Measurements from ENCODE around the gene RECK.
"Not testable (repeated sequence)": the region's sequence is repeated elsewhere in the genome, so short reads cannot be mapped to it uniquely, and the experiment has no call there.

RECK gene

DNA sequence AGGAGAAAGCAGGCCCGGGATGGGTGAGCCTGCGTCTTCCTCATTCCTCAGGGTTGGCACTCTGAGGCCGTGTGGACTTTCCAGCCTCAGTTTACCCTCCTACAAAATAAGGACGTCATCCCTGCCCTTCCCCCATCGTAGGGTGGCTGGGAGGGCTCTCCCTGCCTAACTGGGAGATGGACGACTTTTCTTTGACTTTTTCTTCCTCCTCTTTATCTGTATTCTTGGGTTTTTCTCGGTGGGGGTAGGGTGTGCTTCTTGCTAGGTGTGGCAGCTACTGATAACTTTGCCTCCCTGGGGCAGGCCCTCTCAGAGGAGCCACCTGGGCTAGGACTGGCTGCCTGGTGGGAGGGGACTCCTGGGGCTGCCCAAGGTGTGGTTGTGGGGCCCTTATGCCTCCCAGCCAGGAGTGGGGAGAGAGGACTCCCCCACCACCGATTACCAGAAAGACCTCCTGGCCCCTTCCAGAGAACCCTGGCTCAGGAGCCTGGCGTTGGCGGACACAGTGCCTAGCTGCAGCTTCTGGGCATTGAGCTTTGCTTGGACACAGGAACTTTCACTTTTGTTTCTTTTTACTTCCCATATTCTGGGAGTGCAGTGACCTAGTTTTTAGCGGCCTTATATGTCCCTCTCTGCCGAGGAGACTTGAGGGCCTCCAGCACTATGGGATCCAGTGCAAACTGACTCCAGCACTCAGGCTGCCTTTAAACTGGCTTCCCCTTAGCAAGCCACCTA is 106.0 kb downstream of the RECK start:
- DNase-seq: no peak

DNA sequence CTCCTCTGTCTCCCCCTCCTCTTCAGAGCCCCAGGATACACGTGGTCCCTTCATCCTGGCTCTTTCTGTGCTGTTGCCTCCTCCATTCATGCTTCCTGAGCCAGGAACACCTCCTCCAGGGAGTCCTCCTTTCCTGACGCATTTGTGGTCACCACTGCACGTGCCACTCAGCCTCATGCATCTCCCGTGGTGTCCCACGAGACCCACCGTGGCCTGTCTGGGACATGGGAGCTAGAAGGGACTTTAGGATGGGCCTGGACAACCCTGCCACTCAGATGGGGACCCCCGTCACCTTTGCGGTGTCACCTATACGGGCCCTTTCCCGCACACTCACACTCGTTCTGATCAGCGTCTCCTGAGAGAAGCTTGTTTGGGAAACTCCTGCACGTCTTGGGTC is 106.5 kb downstream of the RECK start:
- DNase-seq: no peak

DNA sequence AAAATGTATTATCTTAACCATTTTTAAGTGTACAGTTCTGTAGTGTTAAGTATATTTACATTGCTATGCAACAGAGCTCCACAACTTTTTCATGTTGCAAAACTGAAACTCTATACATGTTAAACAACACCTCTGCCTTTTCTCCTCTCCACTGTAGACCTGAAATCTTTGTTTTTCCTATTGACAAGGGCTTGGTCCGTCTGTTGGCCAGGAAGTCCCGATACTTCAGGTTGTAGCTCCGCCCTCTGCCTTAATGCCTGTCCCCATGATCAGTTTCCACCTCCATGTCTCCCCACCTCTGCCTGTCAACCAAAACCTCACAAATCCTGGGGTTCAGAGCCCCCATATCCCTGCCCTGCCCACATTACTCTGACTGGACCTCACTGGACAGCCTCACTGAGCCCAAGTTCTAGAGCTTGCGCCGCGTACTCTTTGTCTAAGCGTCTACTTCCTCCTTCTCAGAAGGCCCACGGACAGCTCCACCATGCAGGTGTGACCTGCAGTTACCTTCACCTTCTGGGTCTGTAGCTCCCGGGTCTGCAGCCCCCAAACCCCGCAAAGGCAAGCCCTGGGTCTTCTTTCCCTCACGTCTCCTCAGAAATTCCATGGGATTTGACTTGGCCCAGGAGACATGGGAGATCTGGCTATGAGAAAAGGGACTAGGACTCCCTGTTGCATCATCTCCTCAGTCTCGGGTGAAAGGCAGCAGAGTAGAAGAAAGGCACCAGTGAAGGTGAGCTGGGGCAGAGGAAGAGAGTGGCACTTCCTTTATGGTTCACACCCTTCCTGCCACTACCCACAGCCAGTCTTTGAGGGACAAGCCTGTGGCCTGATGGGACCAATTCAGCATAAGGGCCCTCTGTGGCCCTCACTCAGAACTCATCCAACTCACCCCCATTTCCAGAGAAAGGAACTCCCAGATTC is 107.9 kb downstream of the RECK start:
- DNase-seq: peak; percentile 22

DNA sequence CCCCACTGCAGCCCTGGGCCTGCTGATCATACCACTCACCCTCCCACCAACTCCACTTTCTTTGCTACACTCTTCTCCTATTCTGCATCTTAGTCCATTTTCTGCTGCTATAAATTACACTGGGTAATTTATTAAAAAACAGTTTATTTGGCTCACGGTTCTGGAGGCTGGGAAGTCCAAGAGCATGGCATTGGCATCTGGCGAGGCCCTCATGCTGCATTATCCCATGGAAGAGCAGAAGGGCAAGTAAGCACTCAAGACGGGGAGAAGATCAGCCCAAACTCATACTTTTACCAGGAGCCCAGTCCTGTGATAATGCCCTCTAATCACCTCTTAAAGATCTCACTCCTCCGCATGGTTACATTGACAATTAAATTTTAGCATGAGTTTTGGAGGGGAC is 109.3 kb downstream of the RECK start:
- DNase-seq: no peak

DNA sequence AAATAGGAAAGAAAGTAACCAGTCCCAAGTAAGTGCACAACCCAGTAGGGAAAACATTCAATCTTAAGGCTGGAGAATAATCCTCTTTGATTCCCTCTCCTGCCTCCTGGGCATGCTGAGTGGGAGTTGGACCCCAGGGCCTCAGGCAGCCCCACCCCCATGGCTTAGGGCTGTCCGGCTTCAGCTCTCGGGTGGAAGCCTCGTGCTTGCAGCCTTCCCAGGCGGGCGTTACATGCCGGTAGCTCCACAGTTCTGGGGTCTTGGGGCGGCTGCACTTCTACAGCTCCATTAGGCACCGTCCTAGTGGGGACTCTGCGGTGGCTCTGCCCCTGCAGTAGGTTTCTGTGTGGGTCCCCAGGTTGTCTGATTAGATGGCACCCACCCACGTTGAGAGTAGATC is 109.9 kb downstream of the RECK start:
- no peak for DNase-seq

DNA sequence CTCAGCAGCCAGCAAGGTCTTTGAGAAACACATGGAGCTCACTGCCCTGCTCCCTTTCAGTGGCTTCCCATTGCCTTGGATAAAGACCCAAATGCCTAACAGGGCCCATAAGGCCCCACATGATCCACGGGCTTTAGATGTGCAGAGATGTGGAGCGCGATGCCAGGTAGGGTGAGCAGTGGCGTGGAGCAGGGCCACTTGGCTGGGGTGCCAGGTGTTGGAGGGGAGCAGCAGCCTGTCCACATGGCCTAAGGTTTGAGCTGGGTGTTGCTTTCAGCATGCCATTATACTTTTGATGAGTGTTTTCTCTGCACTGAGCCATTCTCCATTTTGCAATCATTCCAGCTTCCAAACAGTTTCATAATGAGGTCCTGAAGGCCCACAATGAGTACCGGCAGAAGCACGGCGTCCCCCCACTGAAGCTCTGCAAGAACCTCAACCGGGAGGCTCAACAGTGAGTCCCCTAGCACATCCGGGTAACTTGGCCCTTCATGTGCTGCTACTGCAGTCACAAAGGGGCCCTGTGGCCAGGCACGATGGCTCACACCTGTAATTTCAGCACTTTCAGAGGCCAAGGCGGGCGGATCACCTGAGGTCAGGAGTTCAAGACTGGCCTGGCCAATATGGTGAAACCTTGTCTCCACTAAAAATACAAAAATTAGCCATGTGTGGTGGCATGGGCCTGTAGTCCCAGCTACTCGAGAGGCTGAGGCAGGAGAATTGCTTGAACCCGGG is 110.9 kb downstream of the RECK start:
- DNase-seq: no peak

DNA sequence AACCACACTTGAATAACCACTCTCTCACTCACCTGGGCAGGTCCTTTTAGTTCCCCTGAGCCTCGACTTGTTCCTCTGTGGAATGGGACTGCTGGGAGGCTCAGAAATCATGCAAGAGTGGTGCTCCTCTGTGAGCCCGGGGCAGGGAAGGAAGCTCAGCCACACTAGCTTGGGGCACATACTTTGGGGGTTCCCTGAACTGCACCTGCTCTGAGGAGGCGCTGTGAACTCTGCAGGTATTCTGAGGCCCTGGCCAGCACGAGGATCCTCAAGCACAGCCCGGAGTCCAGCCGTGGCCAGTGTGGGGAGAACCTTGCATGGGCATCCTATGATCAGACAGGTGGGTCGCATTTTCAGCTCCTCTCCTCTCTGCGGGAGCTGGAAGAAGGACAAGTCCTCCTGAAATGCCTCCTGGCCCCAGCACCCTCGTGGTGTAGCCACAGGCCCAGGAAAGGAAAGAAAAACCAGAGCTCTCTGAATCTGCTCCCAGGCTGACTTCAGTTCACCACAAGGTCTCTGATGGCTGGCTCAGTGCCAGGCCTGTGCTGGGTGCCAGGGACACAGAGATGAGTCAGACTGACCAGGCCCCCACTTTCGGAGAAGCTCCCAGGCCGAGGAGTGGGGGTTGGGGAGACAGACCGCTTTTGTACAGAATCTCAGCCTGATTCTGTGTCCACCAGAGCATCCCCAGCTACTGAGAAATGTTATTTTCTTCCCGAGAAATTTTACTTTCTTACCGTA is 111.8 kb downstream of the RECK start:
- DNase-seq: peak; percentile 4

DNA sequence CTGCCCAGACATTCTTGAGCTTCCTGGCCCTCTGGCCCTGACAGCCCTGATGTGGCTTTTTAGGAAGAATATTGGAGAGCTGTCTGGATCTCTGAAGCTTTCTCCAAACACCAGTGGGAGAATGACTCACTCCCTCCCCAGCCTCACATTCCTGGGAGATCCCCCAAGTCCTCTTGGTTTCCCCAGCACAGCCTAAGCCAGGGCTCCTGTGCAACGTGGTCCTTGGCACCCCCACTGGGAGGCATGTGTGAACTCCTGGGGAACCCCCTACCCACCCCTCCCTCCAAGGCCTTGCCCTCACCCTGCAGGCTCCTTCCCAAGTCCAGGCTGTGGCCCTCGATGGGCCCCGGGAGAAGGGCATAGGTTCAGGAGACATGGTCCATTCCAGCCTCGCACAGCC is 112.5 kb downstream of the RECK start:
- no peak for DNase-seq

DNA sequence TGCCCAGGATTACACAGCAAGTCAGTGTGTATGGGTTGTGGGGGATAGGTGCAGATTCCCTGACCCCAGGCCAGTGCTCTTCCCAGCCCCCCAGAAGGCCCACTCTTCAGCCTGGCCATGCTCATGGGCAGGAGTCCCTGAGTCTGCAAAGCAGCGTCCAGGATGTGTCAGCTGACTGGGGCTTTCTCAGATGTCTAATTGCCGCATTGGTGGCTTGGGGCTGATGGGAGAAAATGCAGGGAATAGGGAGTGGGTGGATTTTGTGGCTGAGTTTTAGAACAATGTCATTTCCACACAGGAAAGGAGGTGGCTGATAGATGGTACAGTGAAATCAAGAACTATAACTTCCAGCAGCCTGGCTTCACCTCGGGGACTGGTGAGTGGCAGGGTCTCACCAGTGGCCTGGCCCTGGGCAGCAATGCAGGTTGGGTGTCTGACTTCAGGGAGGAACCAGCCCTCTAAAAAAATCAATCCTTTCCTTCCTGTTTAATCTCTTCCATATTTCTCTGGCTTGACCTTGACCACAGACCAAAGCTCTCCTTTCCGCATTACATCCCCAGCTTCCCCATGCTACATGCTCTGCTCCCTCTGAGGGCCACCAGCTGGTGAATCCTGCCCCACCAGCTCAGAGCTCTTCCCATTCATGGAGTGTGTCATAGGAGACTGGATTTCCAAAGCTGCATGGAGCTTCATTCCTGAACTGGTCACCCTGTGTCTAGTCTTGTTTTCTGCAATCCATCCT is 114.0 kb downstream of the RECK start:
- DNase-seq: no peak

DNA sequence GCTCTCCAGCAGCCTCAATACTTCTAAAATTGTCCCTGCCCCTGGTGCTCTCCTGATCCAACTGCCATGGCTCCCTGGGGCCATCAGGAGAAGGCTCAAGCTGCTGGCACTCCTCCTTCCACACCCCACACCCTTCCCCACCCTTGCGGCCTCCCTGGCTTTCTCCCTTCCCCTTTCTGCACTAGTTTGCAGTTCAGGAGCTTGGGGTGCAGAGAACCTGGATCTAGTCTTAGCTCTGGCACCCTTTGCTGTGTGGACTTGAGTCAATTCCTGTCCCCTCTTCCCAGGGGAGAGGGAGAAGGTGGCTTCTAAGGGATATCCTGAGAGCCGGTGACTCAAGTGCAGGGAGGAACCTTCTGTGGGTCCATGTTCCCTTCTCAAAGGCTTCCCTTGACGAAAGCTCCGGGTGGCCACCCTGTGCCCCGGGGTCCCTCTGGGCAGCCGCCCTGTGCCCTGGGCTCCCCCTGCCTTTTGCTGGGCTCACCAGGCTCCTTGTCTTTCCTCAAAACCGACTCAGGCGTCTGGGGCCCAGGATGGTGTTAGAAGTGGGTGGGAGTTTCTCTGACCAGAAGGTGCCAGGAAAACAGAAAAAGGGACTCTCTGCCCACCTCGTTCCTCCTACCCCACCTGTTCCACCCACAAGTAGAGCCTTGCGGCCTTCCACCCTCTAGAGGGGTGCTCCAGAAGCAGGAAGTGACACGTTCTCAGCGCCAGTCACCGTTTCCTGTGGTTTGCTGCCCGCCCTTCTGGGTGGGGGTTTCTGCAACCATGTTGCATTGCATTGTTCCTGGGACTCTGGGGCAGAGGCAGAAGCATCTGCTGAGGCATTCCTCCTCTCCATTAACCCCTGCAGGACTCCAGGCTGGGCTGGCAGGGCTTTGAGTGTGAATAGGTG is 114.8 kb downstream of the RECK start:
- DNase-seq: no peak

DNA sequence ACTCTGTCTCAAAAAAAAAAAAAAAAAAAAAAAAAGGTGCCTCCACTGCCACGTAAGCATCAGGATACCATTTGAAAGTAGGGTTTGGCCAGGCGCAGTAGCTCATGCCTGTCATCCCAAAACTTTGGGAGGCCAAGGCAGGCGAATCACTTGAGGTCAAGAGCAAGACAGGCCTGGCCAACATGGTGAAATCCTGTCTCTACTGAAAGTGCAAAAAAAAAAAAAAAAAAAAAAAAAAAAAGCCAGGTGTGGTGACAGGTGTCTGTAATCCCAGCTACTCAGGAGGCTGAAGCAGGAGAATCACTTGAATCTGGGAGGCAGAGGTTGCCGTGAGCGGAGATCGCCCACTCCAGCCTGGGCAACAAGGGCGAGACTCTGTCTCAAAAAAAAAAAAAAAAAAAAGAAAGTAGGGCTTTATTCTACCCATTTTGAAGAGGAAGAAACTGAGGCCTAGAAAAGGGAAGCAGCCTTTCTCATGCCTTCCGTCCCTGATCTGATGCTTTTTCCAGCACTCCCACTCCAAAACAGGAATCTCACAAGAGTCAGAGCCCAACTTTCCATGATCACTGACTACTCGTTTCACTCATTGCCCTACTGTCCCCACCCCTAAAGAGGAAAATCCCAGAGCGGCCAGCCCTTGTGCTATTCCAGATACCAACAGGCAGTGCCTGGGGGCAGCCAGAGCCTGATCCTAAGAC is 116.2 kb downstream of the RECK start:
- no peak for DNase-seq

DNA sequence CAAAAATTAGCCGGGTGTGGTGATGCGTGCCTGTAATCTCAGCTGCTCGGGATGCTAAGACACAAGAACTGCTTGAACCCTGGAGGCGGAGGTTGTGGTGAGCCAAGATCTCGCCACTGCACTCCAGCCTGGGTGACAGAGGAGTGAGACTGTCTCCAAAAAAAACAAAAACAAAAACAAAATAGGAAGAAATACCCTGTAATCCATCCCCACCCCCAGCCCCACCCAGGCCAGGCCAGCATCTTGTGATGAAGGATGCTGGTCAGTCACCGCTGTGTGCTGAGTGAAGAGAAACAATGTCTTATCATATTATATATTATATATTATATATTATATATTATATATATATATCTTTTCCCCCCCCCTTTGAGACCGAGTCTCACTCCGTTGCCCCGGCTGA is 117.0 kb downstream of the RECK start:
- no peak for DNase-seq

DNA sequence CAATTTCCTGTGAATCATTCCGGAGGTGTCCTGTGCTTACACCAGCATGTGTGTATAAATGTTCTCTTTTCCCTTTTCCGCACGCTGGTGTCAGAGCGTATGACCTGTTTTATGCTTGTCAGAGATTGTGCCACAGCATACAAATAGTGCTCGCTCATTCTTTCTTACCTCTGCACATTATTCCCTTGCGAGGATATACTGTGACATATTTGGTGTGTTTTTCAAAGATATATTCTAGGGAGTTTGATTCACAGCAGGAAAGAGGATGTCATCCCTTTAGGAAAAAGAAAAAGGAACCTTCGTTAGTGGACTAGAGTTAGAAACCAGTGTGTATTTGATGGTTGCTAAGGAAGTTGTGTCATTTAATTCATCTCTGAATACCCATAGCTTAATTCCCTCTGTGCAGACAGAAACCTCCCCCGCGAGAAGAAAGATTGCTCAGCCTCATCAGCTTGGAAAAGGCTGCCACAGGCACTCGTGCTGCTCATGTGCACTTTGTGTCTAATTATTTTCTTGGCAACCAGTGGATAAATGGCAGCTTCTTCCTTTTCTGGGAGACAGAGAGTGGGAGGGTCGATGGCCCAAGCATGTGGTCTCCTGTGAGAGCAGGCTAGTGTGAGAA is 117.7 kb downstream of the RECK start:
- DNase-seq: no peak

DNA sequence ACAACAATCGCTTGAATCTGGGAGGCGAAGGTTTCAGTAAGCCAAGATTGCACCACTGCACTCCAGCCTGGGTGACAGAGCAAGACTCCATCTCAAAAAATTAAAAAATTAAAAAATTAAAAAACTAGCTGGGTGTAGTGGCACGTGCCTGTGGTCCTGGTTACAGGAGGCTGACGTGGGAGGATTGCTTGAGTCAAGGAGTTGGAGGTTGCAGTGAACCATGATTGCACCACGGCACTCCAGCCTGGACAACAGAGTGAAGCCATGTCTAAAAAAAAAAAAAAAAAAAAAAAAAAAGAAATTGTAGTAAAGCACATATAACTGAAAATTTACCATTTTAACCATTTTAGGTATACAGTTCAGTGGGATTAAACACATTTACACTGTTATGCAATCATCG is 119.4 kb downstream of the RECK start:
- no peak for DNase-seq

DNA sequence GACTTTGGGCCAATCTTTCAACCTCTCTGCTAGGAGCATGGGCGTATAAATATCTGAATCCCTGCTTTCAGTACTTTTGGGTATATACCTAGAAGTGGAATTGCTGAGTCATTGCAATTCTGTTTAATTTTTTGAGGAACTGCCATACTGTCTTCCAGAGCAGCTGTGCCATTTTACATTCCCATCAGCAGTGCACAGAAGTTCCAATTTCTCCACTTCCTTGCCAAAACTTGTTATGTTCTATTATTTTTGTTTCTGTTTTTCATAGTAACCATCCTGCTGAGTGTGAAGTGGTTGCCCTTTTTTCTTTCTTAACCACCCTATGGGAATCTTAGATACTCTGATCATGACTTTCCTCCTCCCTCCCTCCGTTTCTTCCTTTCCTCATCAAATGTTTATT is 121.4 kb downstream of the RECK start:
- no peak for DNase-seq

DNA sequence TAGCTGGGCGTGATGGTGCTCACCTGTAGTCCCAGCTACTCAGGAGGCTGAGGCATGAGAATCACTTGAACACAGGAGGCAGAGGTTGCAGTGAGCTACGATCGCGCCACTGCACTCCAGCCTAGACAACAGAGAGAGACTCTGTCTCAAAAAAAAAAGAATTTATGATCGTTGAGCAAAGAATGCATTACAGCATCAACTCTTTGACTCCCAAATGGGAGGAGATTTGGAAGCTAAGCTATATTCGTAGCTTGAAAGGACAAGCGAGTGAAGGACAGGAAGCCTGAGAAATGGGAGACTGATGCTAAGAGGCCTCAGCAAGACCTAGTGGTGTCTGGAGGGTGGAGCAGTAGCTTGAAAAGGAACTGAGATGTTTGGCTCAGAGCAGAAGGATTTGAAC is 122.2 kb downstream of the RECK start:
- DNase-seq: no peak

DNA sequence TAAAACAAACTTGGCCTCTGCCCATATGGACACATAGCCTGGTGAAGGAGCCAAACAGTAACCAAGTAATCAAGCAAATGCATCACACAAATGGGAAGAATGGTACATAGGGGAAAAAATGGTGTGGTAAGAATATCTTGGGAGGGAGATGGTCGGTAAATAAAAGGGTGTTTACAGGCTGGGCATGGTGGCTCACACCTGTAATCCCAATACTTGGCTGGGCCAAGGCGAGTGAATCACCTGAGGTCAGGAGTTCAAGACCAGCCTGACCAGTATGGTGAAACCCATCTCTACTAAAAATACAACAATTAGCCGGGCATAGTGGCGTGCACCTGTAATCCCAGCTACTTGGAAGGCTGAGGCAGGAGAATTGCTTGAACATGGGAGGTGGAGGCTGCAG is 122.8 kb downstream of the RECK start:
- not testable (repeated sequence) for DNase-seq

DNA sequence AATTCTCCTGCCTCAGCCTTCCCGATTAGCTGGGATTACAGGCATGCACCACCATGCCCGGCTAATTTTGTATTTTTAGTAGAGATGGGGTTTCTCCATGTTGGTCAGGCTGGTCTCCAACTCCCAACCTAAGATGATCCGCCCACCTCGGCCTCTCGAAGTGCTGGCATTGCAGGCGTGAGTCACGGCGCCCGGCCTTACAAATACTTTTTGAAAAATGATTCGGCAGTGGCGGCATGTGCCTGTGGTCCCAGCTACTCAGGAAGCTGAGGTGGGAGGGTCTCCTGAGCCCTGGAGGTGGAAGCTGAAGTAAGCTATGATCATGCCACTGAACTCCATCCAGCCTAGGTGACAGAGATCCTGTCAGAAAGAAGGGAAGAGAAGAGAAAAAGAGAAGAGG is 123.4 kb downstream of the RECK start:
- not testable (repeated sequence) for DNase-seq

DNA sequence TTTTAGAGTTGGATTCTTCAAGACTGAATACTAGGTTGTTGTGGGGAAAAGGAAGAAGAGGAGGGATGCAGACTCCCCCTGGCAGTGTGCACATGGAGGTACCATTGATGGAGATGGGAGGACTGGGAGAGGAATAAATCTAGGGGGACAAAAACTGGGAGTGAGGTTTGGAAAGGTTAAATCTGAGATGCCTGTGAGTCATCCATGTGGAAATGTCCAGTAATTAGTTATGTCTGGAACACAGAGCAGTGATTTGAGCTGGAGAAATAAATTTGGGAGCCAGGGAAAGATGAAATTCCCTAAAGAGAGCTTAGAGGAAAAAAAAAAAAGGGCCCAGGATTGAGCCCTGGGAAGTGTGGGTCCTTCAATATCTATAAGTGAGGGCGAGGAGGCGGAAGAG is 124.5 kb downstream of the RECK start:
- no peak for DNase-seq

DNA sequence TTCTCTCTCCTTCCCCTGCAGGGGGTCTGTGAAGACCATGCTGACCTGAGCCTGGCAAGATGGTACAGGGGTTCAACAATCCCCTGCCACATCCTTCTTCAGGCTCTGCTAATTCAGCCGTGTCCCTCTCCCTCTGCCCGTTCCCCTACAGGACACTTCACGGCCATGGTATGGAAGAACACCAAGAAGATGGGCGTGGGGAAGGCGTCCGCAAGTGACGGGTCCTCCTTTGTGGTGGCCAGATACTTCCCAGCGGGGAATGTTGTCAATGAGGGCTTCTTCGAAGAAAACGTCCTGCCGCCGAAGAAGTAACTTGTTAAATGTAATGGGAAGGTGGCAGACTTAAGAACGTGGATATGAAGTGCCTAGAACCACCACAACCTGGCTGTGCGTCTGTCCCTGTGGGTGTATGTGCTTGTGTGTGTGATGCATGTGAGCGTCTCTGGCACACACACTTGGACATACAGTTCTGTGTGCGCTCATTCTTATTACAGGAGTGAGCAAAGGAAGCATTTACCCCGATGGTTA is 125.6 kb downstream of the RECK start:
- no peak for DNase-seq

Data from NCI-H2029 (cell line).